DND-41 (cell line): ENCODE results near the gene GRM7.

Source experiments
- ATAC-seq: fragments of 200-7000 bp; cut with Tn5 transposase; 3 replicates; pipeline ENCODE4 v1.9.1; 2021; ENCODE audit warnings: low read depth; ENCODE audit not compliant: insufficient read depth
- DNase-seq: peaks from one replicate; pipeline ENCODE4 v3.0.0-alpha.2; 2020
- H2AFZ ChIP-seq: 2 replicates; pipeline ENCODE4 v1.6.0; 2012; ENCODE audit warnings: low read depth, low read length
- H3K27ac ChIP-seq: 2 replicates; pipeline ENCODE4 v1.5.1; 2012; ENCODE audit warnings: low read length, inconsistent platforms
- H3K27me3 ChIP-seq: fragments of 200-600 bp; sonication (generic); 2 replicates; pipeline ENCODE4 v1.6.0; 2012; ENCODE audit warnings: low read length, mild to moderate bottlenecking, inconsistent platforms; ENCODE audit not compliant: insufficient read depth, poor library complexity
- H3K36me3 ChIP-seq: 2 replicates; pipeline ENCODE4 v1.5.1; 2012; ENCODE audit warnings: low read length, inconsistent platforms; ENCODE audit not compliant: insufficient read depth
- H3K4me1 ChIP-seq: 2 replicates; pipeline ENCODE4 v1.5.1; 2012; ENCODE audit warnings: mild to moderate bottlenecking, low read length; ENCODE audit not compliant: insufficient read depth
- H3K4me2 ChIP-seq: 2 replicates; pipeline ENCODE4 v1.6.0; 2012; ENCODE audit warnings: mild to moderate bottlenecking, moderate library complexity, low read length, inconsistent platforms; ENCODE audit not compliant: insufficient read depth
- H3K4me3 ChIP-seq, 2 experiments: fragments of 200-600 bp in 1 of 2; shearing (Covaris generic) in 1 of 2; 2 replicates each; pipeline ENCODE4 v1.5.1; 2012 to 2016; ENCODE audit warnings: inconsistent platforms in 2 of 2, low read length in 2 of 2, mild to moderate bottlenecking in 2 of 2, low read depth in 1 of 2, moderate library complexity in 1 of 2
- H3K79me2 ChIP-seq: 2 replicates; pipeline ENCODE4 v1.6.0; 2012; ENCODE audit warnings: low read length, inconsistent platforms; ENCODE audit not compliant: insufficient read depth
- H3K9ac ChIP-seq: 2 replicates; pipeline ENCODE4 v1.6.0; 2012; ENCODE audit warnings: low read depth, mild to moderate bottlenecking, inconsistent platforms, low read length, moderate library complexity
- H3K9me3 ChIP-seq: 2 replicates; pipeline ENCODE4 v1.5.1; 2012; ENCODE audit warnings: low read length, moderate library complexity, mild to moderate bottlenecking, inconsistent platforms; ENCODE audit not compliant: insufficient read depth, severe bottlenecking
- H4K20me1 ChIP-seq: 2 replicates; pipeline ENCODE4 v1.6.0; 2012; ENCODE audit warnings: low read length; ENCODE audit not compliant: insufficient read depth
- EZH2 ChIP-seq: IDR thresholded peaks from 3 replicates; pipeline ENCODE4 v1.6.1; 2012; ENCODE audit warnings: borderline replicate concordance, low read depth, mild to moderate bottlenecking, moderate library complexity, low read length, inconsistent platforms; ENCODE audit not compliant: severe bottlenecking
- TF ChIP-seq, protein P1 (sequence below): IDR thresholded peaks from 2 replicates; pipeline ENCODE4 v1.5.1; 2012; ENCODE audit warnings: borderline replicate concordance, low read length, moderate library complexity, mild to moderate bottlenecking; ENCODE audit not compliant: poor library complexity, severe bottlenecking; ENCODE audit errors: extremely low read depth

The GRM7 gene

GRCh38 chr3:7397097-7397496, 536.2 kb downstream of the GRM7 start:
- no peak overlapping the region for H2AFZ ChIP-seq
- no peak overlapping the region for H3K4me2 ChIP-seq
- no peak overlapping the region for H3K27ac ChIP-seq
- H4K20me1 ChIP-seq: no peaks in the 10 kb centered on the region
- no peak overlapping the region for H3K9ac ChIP-seq
- no peaks in the 10 kb centered on the region for H3K27me3 ChIP-seq
- no peaks in the 10 kb centered on the region for H3K4me1 ChIP-seq
- no peaks in the 10 kb centered on the region for H3K36me3 ChIP-seq
- no peaks in the 10 kb centered on the region for H3K9me3 ChIP-seq
- ATAC-seq: no peak
- TF ChIP-seq EZH2: no peak
- TF ChIP-seq, protein P1, sequence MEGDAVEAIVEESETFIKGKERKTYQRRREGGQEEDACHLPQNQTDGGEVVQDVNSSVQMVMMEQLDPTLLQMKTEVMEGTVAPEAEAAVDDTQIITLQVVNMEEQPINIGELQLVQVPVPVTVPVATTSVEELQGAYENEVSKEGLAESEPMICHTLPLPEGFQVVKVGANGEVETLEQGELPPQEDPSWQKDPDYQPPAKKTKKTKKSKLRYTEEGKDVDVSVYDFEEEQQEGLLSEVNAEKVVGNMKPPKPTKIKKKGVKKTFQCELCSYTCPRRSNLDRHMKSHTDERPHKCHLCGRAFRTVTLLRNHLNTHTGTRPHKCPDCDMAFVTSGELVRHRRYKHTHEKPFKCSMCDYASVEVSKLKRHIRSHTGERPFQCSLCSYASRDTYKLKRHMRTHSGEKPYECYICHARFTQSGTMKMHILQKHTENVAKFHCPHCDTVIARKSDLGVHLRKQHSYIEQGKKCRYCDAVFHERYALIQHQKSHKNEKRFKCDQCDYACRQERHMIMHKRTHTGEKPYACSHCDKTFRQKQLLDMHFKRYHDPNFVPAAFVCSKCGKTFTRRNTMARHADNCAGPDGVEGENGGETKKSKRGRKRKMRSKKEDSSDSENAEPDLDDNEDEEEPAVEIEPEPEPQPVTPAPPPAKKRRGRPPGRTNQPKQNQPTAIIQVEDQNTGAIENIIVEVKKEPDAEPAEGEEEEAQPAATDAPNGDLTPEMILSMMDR: no peak
- no peaks in the 10 kb centered on the region for H3K79me2 ChIP-seq
- no peak for DNase-seq
- no peak overlapping the region for H3K4me3 ChIP-seq

- Histone ChIP-seq H3K4me2 (no peak overlapping the region), H3K9me3 (no peaks in the 10 kb centered on the region), H3K79me2 (no peaks in the 10 kb centered on the region), H4K20me1 (no peaks in the 10 kb centered on the region), H2AFZ (no peak overlapping the region), H3K36me3 (no peaks in the 10 kb centered on the region), H3K9ac (no peak overlapping the region), H3K4me3 (no peak overlapping the region), H3K27ac (no peak overlapping the region), H3K27me3 (no peaks in the 10 kb centered on the region), H3K4me1 (no peaks in the 10 kb centered on the region)
- ATAC-seq (no peak), DNase-seq (no peak)
- TF ChIP-seq, protein P1: no peak
- no peak for TF ChIP-seq EZH2
These were observed 539.4 kb downstream of the GRM7 start for GRCh38 chr3:7400360-7400759.

DNA sequence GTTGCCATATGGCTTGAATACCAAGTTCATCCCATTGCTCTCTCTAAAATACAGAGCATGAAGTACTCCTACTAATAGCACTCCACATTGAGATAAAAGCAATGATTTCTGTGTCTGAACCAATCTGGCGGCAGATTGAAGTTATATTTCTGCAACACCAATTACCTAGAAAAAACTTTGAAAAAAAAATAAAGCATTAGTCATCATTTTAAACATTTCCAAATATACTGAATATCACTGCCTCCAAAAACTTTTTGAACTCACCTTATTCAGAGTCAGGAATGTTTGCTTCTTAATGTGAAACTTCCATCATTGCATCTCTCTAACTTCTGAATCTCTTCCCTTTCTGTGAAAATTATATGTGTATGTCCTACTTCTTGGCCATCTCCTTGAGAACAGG, 540.5 kb downstream of the GRM7 start:
- Histone ChIP-seq H3K27ac (no peak overlapping the region), H3K27me3 (no peaks in the 10 kb centered on the region), H3K9me3 (no peaks in the 10 kb centered on the region), H3K9ac (no peak overlapping the region), H3K4me2 (no peak overlapping the region), H4K20me1 (no peaks in the 10 kb centered on the region), H3K4me3 (no peak overlapping the region), H3K79me2 (no peaks in the 10 kb centered on the region), H3K36me3 (no peaks in the 10 kb centered on the region), H2AFZ (no peak overlapping the region), H3K4me1 (no peaks in the 10 kb centered on the region)
- DNase-seq: no peak
- no peak for TF ChIP-seq EZH2
- TF ChIP-seq, protein P1: no peak
- no peak for ATAC-seq

GRCh38 chr3:7407107-7407506, 546.2 kb downstream of the GRM7 start:
- TF ChIP-seq, protein P1: no peak
- no peak for TF ChIP-seq EZH2
- DNase-seq: no peak

More at GRCh38 chr3:7407107-7407506, 546.2 kb downstream of the GRM7 start:
- no peak overlapping the region for H3K9ac ChIP-seq
- H3K79me2 ChIP-seq: no peaks in the 10 kb centered on the region
- no peak overlapping the region for H2AFZ ChIP-seq
- no peaks in the 10 kb centered on the region for H4K20me1 ChIP-seq
- H3K4me2 ChIP-seq: no peak overlapping the region
- no peaks in the 10 kb centered on the region for H3K4me1 ChIP-seq
- no peak for ATAC-seq
- no peaks in the 10 kb centered on the region for H3K27me3 ChIP-seq
- no peak overlapping the region for H3K27ac ChIP-seq
- H3K9me3 ChIP-seq: no peaks in the 10 kb centered on the region
- H3K4me3 ChIP-seq: no peak overlapping the region
- no peaks in the 10 kb centered on the region for H3K36me3 ChIP-seq
